HCT116 (cell line): ENCODE measurements around the gene UGT1A9. TPM values are rescaled to one million over a fixed set of nuclear protein-coding genes. Genes with fewer than 3 reads are reported as not detected.

Source experiments
- ATAC-seq: fragments of 200-7000 bp; cut with Tn5 transposase; 2 replicates; pipeline ENCODE4 v1.9.1; 2020; ENCODE audit warnings: mild to moderate bottlenecking, moderate library complexity
- BruUV-seq: library from RNA; stranded (reverse); fragments of 400-500 nt; replicated peaks from 2 replicates; lab custom pipeline; 2021; lab: Mats Ljungman, UMichigan
- CTCF ChIA-PET: fragments of 300-600 bp; sonication (Branson Sonifier 250); formaldehyde crosslinking; loops from one replicate; lab custom pipeline; 2021; ENCODE audit warnings: antibody characterized with exemption; lab: Charles Lee
- POLR2A ChIA-PET: fragments of 300-600, 350-600 bp; sonication (Branson Sonifier 250); formaldehyde crosslinking; loops from one replicate; lab custom pipeline; 2021; ENCODE audit warnings: antibody characterized with exemption; lab: Charles Lee
- RAD21 ChIA-PET, 2 experiments: fragments of 300-600 bp; sonication (Branson Sonifier 250); formaldehyde crosslinking; loops; one replicate each; lab custom pipeline; 2023; ENCODE audit warnings: low total read pairs in 2 of 2; ENCODE audit not compliant: uncharacterized antibody in 2 of 2, unreplicated experiment in 2 of 2, low non-redundant PET in 1 of 2; lab: Charles Lee
- DNase-seq: peaks from one replicate; pipeline ENCODE4 v3.0.0-alpha.2; 2010; ENCODE audit warnings: low read depth, low spot score
- H2AFZ ChIP-seq: fragments of 200-600 bp; shearing (Covaris generic), sonication (generic); 2 replicates; pipeline ENCODE4 v1.6.1; 2017; ENCODE audit warnings: low read depth, mixed run types, mixed read lengths, antibody characterized with exemption, low read length; ENCODE audit not compliant: poor library complexity, severe bottlenecking
- H3K27ac ChIP-seq: 2 replicates; pipeline ENCODE4 v1.5.1; 2012; ENCODE audit warnings: low read depth, low read length
- H3K27me3 ChIP-seq: fragments of 200-600 bp; sonication (generic); 2 replicates; pipeline ENCODE4 v1.6.1; 2016; ENCODE audit warnings: mixed run types, low read length, mixed read lengths; ENCODE audit not compliant: insufficient read depth
- H3K36me3 ChIP-seq, 2 experiments: fragments of 200-500 bp in 1 of 2; fragments of 200-600 bp in 1 of 2; sonication (Bioruptor generic) in 1 of 2; sonication (generic) in 1 of 2; 2 replicates each; pipeline versions ENCODE4 v1.5.1 to v1.6.1; 2014 to 2016; ENCODE audit warnings: low read length in 2 of 2, inconsistent platforms in 1 of 2, mixed read lengths in 1 of 2, mixed run types in 1 of 2; ENCODE audit not compliant: insufficient read depth in 2 of 2, control insufficient read depth in 1 of 2
- H3K4me1 ChIP-seq, 2 experiments: fragments of 200-600 bp in 1 of 2; sonication (generic) in 1 of 2; 2 replicates each; pipeline versions ENCODE4 v1.5.1 to v1.6.1; 2012 to 2017; ENCODE audit warnings: low read length in 2 of 2, inconsistent platforms in 1 of 2, mild to moderate bottlenecking in 1 of 2, mixed read lengths in 1 of 2, mixed run types in 1 of 2, moderate library complexity in 1 of 2; ENCODE audit not compliant: insufficient read depth in 2 of 2, control insufficient read depth in 1 of 2
- H3K4me2 ChIP-seq: fragments of 200-600 bp; sonication (generic); 2 replicates; pipeline ENCODE4 v1.6.1; 2017; ENCODE audit warnings: mixed run types, low read length, mixed read lengths
- H3K4me3 ChIP-seq, 2 experiments: fragments of 200-600 bp in 1 of 2; sonication (generic) in 1 of 2; replicated peaks in 1 of 2; 2 replicates each; pipeline ENCODE4 v1.5.1; 2011 to 2016; ENCODE audit warnings: low read length in 2 of 2, control low read depth in 1 of 2, low read depth in 1 of 2, mild to moderate bottlenecking in 1 of 2, mixed read lengths in 1 of 2, mixed run types in 1 of 2
- H3K79me2 ChIP-seq: fragments of 200-600 bp; sonication (generic); 2 replicates; pipeline ENCODE4 v1.6.1; 2017; ENCODE audit warnings: mild to moderate bottlenecking, mixed run types, low read length, moderate library complexity, mixed read lengths; ENCODE audit not compliant: insufficient read depth
- H3K9ac ChIP-seq: fragments of 200-600 bp; sonication (generic); 2 replicates; pipeline ENCODE4 v1.6.1; 2016; ENCODE audit warnings: low read length, mixed read lengths
- H3K9me2 ChIP-seq: fragments of 200-600 bp; sonication (generic), shearing (Covaris generic); 2 replicates; pipeline ENCODE4 v1.6.1; 2017; ENCODE audit warnings: mixed run types, mild to moderate bottlenecking, moderate library complexity; ENCODE audit not compliant: insufficient read depth
- H3K9me3 ChIP-seq, 2 experiments: fragments of 200-500 bp in 1 of 2; fragments of 200-600 bp in 1 of 2; sonication (Bioruptor generic) in 1 of 2; sonication (generic) in 1 of 2; 2 replicates each; pipeline ENCODE4 v1.6.1; 2014 to 2017; ENCODE audit warnings: low read length in 2 of 2, mixed read lengths in 2 of 2, inconsistent platforms in 1 of 2, low read depth in 1 of 2, mild to moderate bottlenecking in 1 of 2, mixed run types in 1 of 2, moderate library complexity in 1 of 2; ENCODE audit not compliant: control insufficient read depth in 1 of 2, insufficient read depth in 1 of 2
- H4K20me1 ChIP-seq: fragments of 200-600 bp; sonication (generic), shearing (Covaris generic); 2 replicates; pipeline ENCODE4 v1.6.1; 2017; ENCODE audit warnings: mixed run types, mild to moderate bottlenecking, moderate library complexity; ENCODE audit not compliant: insufficient read depth
- ATF3 ChIP-seq: IDR thresholded peaks from 2 replicates; pipeline ENCODE4 v1.6.1; 2012
- CBX3 ChIP-seq: IDR thresholded peaks from 2 replicates; pipeline ENCODE4 v1.6.1; 2012; ENCODE audit warnings: low read depth
- CEBPB ChIP-seq: IDR thresholded peaks from 2 replicates; pipeline ENCODE4 v1.6.1; 2012; ENCODE audit warnings: low read depth
- FOSL1 ChIP-seq: IDR thresholded peaks from 2 replicates; pipeline ENCODE4 v1.6.1; 2012; ENCODE audit warnings: low read depth
- POLR2AphosphoS5 ChIP-seq: IDR thresholded peaks from 2 replicates; pipeline ENCODE4 v1.6.1; 2011; ENCODE audit warnings: mild to moderate bottlenecking, low read depth, low read length, moderate library complexity
- YY1 ChIP-seq: IDR thresholded peaks from 2 replicates; pipeline ENCODE4 v1.6.1; 2011; ENCODE audit warnings: low read length, low read depth, moderate library complexity, mild to moderate bottlenecking; ENCODE audit not compliant: insufficient replicate concordance; ENCODE audit errors: extremely low read depth
- intact Hi-C: fragments of 100-400 bp; cut with micrococcal nuclease; formaldehyde crosslinking; loops from 2 replicates; pipeline ENCODE4 v1.10.0; 2022
- total RNA-seq: library from RNA; stranded (reverse); gene quantifications from one replicate; pipeline ENCODE4 v1.2.1, GENCODE V29; 2021; ENCODE audit not compliant: unreplicated experiment
- TF ChIP-seq, protein P1 (sequence below): IDR thresholded peaks from 2 replicates; pipeline ENCODE4 v1.6.1; 2011; ENCODE audit warnings: mild to moderate bottlenecking, low read length, moderate library complexity; ENCODE audit not compliant: insufficient replicate concordance; ENCODE audit errors: extremely low read depth

The UGT1A9 gene
- total RNA-seq, 1 experiment from 2014 or later: not detected

- H3K27ac ChIP-seq: no peak overlapping the region
- POLR2A ChIA-PET: no interaction called here
- H2AFZ ChIP-seq: no peak overlapping the region
- no peaks in the 10 kb centered on the region for H3K9me2 ChIP-seq
- RAD21 ChIA-PET: no interaction called here
- DNase-seq (no peak), ATAC-seq (no peak)
- H4K20me1 ChIP-seq: no peaks in the 10 kb centered on the region
- H3K27me3 ChIP-seq: no peaks in the 10 kb centered on the region
- CTCF ChIA-PET: no interaction called here
- no peak overlapping the region for H3K4me3 ChIP-seq
- no peaks in the 10 kb centered on the region for H3K9me3 ChIP-seq
- BruUV-seq: no TSS peak
- H3K9ac ChIP-seq: no peak overlapping the region
- TF ChIP-seq, protein P1, sequence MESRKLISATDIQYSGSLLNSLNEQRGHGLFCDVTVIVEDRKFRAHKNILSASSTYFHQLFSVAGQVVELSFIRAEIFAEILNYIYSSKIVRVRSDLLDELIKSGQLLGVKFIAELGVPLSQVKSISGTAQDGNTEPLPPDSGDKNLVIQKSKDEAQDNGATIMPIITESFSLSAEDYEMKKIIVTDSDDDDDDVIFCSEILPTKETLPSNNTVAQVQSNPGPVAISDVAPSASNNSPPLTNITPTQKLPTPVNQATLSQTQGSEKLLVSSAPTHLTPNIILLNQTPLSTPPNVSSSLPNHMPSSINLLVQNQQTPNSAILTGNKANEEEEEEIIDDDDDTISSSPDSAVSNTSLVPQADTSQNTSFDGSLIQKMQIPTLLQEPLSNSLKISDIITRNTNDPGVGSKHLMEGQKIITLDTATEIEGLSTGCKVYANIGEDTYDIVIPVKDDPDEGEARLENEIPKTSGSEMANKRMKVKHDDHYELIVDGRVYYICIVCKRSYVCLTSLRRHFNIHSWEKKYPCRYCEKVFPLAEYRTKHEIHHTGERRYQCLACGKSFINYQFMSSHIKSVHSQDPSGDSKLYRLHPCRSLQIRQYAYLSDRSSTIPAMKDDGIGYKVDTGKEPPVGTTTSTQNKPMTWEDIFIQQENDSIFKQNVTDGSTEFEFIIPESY: no peak
- no peak for TF ChIP-seq YY1
- no peak for TF ChIP-seq ATF3
- no peak for TF ChIP-seq CBX3
- TF ChIP-seq FOSL1: no peak
- TF ChIP-seq CEBPB: no peak
- TF ChIP-seq POLR2AphosphoS5: no peak
- H3K4me2 ChIP-seq: no peak overlapping the region
- intact Hi-C loops: no loop called here
- no peaks in the 10 kb centered on the region for H3K79me2 ChIP-seq
- peaks cover 0 to 10% of the 10 kb centered on the region in 2 experiments; a peak in 2 of 4 replicates for H3K4me1 ChIP-seq
- H3K36me3 ChIP-seq: no peaks in the 10 kb centered on the region
Observed at GRCh38 chr2:233761040-233761769, 89.5 kb downstream of the UGT1A9 start.
